Stimulated activated CD8-positive, alpha-beta memory T cell treated with anti-CD3 and anti-CD28 coated beads, Interleukin-2, amount 100 ng/mL, for 48 hours (primary cell): ENCODE measurements around the gene KLK4.

Source experiments
- DNase-seq, 2 donors: peaks; one replicate each; pipeline ENCODE4 v3.0.0-alpha.2; 2020; ENCODE audit warnings: low read depth in 2 of 2

KLK4 gene

GRCh38 chr19:50911206-50912101, at the start of gene KLK4:
TSS of gene KLK4 (minus strand) at chr19:50911395. CDS start at chr19:50910738, 657 bp downstream.
- DNase-seq, result no peak

GRCh38 chr19:50959731-50960500, 48.7 kb upstream of the KLK4 start:
- DNase-seq, result no peak

GRCh38 chr19:50957587-50957986, 46.4 kb upstream of the KLK4 start:
- no peak for DNase-seq

- DNase-seq, result no peak
Measured at GRCh38 chr19:50952910-50953309, 41.7 kb upstream of the KLK4 start, which contains the start of gene KLK5. TSS of gene KLK5 (minus strand) at chr19:50953038. CDS start at chr19:50952657, 381 bp downstream.

- no peak for DNase-seq
Measured at GRCh38 chr19:50949861-50950260, 38.7 kb upstream of the KLK4 start.

- no peak for DNase-seq
Measured at GRCh38 chr19:50947123-50947522, 35.9 kb upstream of the KLK4 start.

GRCh38 chr19:50944795-50945194, 33.6 kb upstream of the KLK4 start:
- DNase-seq, result no peak

- no peak for DNase-seq
Measured at GRCh38 chr19:50943074-50943828, 32.1 kb upstream of the KLK4 start.

- no peak for DNase-seq
Measured at GRCh38 chr19:50939596-50939995, 28.4 kb upstream of the KLK4 start.

- no peak for DNase-seq
Measured at GRCh38 chr19:50933640-50934039, 22.4 kb upstream of the KLK4 start.

GRCh38 chr19:50932690-50933083, 21.5 kb upstream of the KLK4 start:
- no peak for DNase-seq

GRCh38 chr19:50932018-50932689, 21.0 kb upstream of the KLK4 start:
- DNase-seq, result no peak

- no peak for DNase-seq
Measured at GRCh38 chr19:50931023-50931422, 19.8 kb upstream of the KLK4 start.

GRCh38 chr19:50928831-50929230, 17.6 kb upstream of the KLK4 start:
- no peak for DNase-seq

- DNase-seq, result no peak
Measured at GRCh38 chr19:50926144-50926543, 14.9 kb upstream of the KLK4 start.

GRCh38 chr19:50925734-50926133, 14.5 kb upstream of the KLK4 start:
- DNase-seq, result no peak

GRCh38 chr19:50924586-50924985, 13.4 kb upstream of the KLK4 start:
- no peak for DNase-seq

- DNase-seq, result peak; percentile 50 to 62
Measured at GRCh38 chr19:50922317-50922853, 11.2 kb upstream of the KLK4 start.

GRCh38 chr19:50921426-50922316, 10.5 kb upstream of the KLK4 start:
- no peak for DNase-seq

GRCh38 chr19:50916069-50916468, 4.9 kb upstream of the KLK4 start:
- no peak for DNase-seq
